Measurements from ENCODE around the gene EXT2. TPM values are rescaled to one million over a fixed set of nuclear protein-coding genes. Genes with fewer than 3 reads are reported as not detected.

Gene EXT2
- total and polyA plus RNA-seq, 10 of the 15 experiments (the other 5 are each of a cell fraction or from before 2014, with no cell fraction given): 3.8 to 31.4 (median 17.9) TPM

DNA sequence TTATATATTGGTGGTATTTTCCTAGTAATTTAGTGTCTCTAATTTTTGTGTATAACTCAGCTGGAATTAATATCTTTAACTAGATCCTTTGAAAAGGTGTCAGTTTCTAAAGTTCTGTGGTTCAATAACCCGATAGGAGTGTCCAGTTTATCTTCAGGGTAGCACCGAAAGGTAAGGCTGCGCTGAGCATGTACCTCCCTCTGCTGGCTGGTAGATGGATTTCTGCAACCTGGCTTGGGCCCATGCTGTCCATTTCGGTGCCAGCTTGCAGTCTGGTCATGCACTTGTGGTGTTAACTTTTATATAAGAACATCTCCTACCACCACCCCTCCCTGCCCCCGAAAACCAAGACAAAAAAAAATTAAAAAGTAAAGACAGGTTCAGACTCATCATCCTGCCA lies 24.7 kb downstream of the EXT2 start:
- no peaks in the 10 kb centered on the region for H3K79me2 ChIP-seq (ENCODE audit: control insufficient read depth, insufficient read depth, low read length)
- H3K36me3 ChIP-seq (ENCODE audit: control insufficient read depth in 2 of 2, insufficient read depth in 2 of 2, low read length in 1 of 2): peaks cover 0 to 7% of the 10 kb centered on the region in 2 experiments; a peak in 3 of 4 replicates
- H3K27ac ChIP-seq (ENCODE audit: control insufficient read depth, insufficient read depth): no peak overlapping the region
- H3K4me3 ChIP-seq: no peak overlapping the region
- 86% methylated on average over 5 of the region's 5 CpGs for WGBS (ENCODE audit: insufficient coverage, insufficient replicate concordance, low lambda C conversion rate, missing lambda C conversion rate)
- SMC1A ChIA-PET (ENCODE audit: uncharacterized antibody, unreplicated experiment): interaction anchor here (0.9 to 2.1 kb wide), 5 partner anchors 8 to 26 kb away, joined by 3 to 10 read pairs (median 6); no protein-coding TSS in a partner anchor
- H3K27me3 ChIP-seq (replicated peaks in 1 of 2; ENCODE audit: control insufficient read depth in 2 of 2, insufficient read depth in 2 of 2, low read length in 1 of 2): no peaks in the 10 kb centered on the region
- no TSS peak for BruUV-seq (replicated peaks)
- DNase-seq (ENCODE audit: low read depth, low spot score): no peak
- RAD21 ChIA-PET (ENCODE audit: unreplicated experiment): interaction anchor here (1.0 kb wide), 1 partner anchor 23 kb away, joined by 3 read pairs; no protein-coding TSS in a partner anchor
- TF ChIP-seq YBX1 (IDR thresholded peaks at IDR 0.05) (no peak), ZNF622 (IDR thresholded peaks at IDR 0.05) (no peak)
- TF ChIP-seq, protein P1, sequence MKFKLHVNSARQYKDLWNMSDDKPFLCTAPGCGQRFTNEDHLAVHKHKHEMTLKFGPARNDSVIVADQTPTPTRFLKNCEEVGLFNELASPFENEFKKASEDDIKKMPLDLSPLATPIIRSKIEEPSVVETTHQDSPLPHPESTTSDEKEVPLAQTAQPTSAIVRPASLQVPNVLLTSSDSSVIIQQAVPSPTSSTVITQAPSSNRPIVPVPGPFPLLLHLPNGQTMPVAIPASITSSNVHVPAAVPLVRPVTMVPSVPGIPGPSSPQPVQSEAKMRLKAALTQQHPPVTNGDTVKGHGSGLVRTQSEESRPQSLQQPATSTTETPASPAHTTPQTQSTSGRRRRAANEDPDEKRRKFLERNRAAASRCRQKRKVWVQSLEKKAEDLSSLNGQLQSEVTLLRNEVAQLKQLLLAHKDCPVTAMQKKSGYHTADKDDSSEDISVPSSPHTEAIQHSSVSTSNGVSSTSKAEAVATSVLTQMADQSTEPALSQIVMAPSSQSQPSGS (IDR thresholded peaks at IDR 0.05; ENCODE audit: low read length): no peak
- TF ChIP-seq, protein P2, sequence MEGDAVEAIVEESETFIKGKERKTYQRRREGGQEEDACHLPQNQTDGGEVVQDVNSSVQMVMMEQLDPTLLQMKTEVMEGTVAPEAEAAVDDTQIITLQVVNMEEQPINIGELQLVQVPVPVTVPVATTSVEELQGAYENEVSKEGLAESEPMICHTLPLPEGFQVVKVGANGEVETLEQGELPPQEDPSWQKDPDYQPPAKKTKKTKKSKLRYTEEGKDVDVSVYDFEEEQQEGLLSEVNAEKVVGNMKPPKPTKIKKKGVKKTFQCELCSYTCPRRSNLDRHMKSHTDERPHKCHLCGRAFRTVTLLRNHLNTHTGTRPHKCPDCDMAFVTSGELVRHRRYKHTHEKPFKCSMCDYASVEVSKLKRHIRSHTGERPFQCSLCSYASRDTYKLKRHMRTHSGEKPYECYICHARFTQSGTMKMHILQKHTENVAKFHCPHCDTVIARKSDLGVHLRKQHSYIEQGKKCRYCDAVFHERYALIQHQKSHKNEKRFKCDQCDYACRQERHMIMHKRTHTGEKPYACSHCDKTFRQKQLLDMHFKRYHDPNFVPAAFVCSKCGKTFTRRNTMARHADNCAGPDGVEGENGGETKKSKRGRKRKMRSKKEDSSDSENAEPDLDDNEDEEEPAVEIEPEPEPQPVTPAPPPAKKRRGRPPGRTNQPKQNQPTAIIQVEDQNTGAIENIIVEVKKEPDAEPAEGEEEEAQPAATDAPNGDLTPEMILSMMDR (IDR thresholded peaks at IDR 0.05 in 2 of 3, conservative IDR thresholded peaks at IDR 0.05 in 1 of 3; ENCODE audit: control insufficient read depth in 2 of 3, extremely low read depth in 1 of 3, insufficient read depth in 1 of 3, low read depth in 3 of 3, low read length in 3 of 3): peak in 1 of 3 experiments; percentile 20; a peak in 1 of 6 replicates
- POLR2A ChIA-PET: interaction anchor here (1.6 kb wide), 1 partner anchor 16 kb away, joined by 3 read pairs; no protein-coding TSS in a partner anchor
- no peaks in the 10 kb centered on the region for H3K9me3 ChIP-seq (replicated peaks; ENCODE audit: control insufficient read depth, insufficient read depth, low read length)
- FAIRE-seq: no peak
- CTCF ChIA-PET: interaction anchor here (0.8 to 2.2 kb wide), 5 partner anchors 9 to 26 kb away, joined by 3 to 15 read pairs (median 6); partner anchors contain the start of gene EXT2
- no peak overlapping the region for H3K4me2 ChIP-seq (ENCODE audit: control insufficient read depth, insufficient read depth)
- H3K9ac ChIP-seq (ENCODE audit: control insufficient read depth, insufficient read depth, low read length): no peak overlapping the region
- no peak overlapping the region for H2AFZ ChIP-seq (ENCODE audit: control insufficient read depth, low read depth, low read length)
- peak; percentile 59; the same call in 2 of the 3 replicates for ATAC-seq
- intact Hi-C loops (cut with micrococcal nuclease; ENCODE audit: unreplicated experiment) (no loop called here), in situ Hi-C loops (cut with MboI) (no loop called here)
- H4K20me1 ChIP-seq (ENCODE audit: control insufficient read depth, insufficient read depth): no peaks in the 10 kb centered on the region
- no peaks in the 10 kb centered on the region for H3K4me1 ChIP-seq (ENCODE audit: control insufficient read depth, insufficient read depth, low read length)

Data from GM12878 (cell line).